ENCODE data around the gene HNRNPUL1.

- TF ChIP-seq CTCF (conservative IDR thresholded peaks at IDR 0.05 in 1 of 2, IDR thresholded peaks at IDR 0.05 in 1 of 2; ENCODE audit: low read depth in 1 of 2, low read length in 2 of 2) = no peak
- no peak for TF ChIP-seq EZH2 (IDR thresholded peaks at IDR 0.05; ENCODE audit: low read length, missing control alignments)
Measured at GRCh38 chr19:41307954-41308449, 43.8 kb downstream of the HNRNPUL1 start.

Data from fibroblast of lung (primary cell).